Measurements from ENCODE around the gene TFEC. TPM values are rescaled to one million over a fixed set of nuclear protein-coding genes. Genes with fewer than 3 reads are reported as not detected.
"Not testable (repeated sequence)": the region's sequence is repeated elsewhere in the genome, so short reads cannot be mapped to it uniquely, and the experiment has no call there.

TFEC gene
- total RNA-seq, 1 donor from 2014 or later, result 0.56 TPM

GRCh38 chr7:116062666-116063065 lies 32.1 kb upstream of the TFEC start:
- H3K4me1 Mint-ChIP-seq (ENCODE audit: unreplicated experiment), result no peaks in the 10 kb centered on the region
- H3K27ac Mint-ChIP-seq (ENCODE audit: unreplicated experiment), result no peak overlapping the region
- no peak for DNase-seq (ENCODE audit: low spot score)
- peaks cover 1% of the 10 kb centered on the region for H3K27me3 Mint-ChIP-seq (ENCODE audit: unreplicated experiment)
- no peaks in the 10 kb centered on the region for H3K9me3 Mint-ChIP-seq (ENCODE audit: unreplicated experiment)
- no peaks in the 10 kb centered on the region for H3K36me3 Mint-ChIP-seq (ENCODE audit: low read depth, unreplicated experiment)
- H3K4me3 Mint-ChIP-seq (ENCODE audit: unreplicated experiment), result no peak overlapping the region
- TF ChIP-seq, protein P1, sequence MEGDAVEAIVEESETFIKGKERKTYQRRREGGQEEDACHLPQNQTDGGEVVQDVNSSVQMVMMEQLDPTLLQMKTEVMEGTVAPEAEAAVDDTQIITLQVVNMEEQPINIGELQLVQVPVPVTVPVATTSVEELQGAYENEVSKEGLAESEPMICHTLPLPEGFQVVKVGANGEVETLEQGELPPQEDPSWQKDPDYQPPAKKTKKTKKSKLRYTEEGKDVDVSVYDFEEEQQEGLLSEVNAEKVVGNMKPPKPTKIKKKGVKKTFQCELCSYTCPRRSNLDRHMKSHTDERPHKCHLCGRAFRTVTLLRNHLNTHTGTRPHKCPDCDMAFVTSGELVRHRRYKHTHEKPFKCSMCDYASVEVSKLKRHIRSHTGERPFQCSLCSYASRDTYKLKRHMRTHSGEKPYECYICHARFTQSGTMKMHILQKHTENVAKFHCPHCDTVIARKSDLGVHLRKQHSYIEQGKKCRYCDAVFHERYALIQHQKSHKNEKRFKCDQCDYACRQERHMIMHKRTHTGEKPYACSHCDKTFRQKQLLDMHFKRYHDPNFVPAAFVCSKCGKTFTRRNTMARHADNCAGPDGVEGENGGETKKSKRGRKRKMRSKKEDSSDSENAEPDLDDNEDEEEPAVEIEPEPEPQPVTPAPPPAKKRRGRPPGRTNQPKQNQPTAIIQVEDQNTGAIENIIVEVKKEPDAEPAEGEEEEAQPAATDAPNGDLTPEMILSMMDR (IDR thresholded peaks at IDR 0.05; ENCODE audit: unreplicated experiment), result no peak

DNA sequence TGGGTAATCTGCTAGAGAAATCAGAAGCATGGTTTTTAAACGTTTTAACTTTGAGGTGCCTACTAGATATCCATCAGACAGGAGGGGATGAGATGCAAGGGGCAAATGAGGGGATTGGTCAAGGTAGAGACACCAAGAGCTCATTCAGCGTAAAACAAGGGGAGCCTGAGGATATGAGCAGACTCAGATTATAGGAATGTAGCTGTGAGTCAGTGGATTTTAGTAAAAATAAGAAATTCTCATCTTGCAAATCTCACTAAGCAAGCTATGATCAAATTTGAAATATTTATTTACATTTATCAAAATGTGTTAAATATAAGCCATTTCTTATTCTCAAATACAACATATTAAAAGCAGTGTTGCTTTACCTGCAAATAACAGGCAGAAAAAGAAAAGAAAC lies 21.4 kb upstream of the TFEC start:
- Mint-ChIP-seq H3K36me3 (ENCODE audit: low read depth, unreplicated experiment) (no peaks in the 10 kb centered on the region), H3K4me1 (ENCODE audit: unreplicated experiment) (no peaks in the 10 kb centered on the region), H3K27ac (ENCODE audit: unreplicated experiment) (no peak overlapping the region), H3K9me3 (ENCODE audit: unreplicated experiment) (no peaks in the 10 kb centered on the region), H3K4me3 (ENCODE audit: unreplicated experiment) (no peak overlapping the region), H3K27me3 (ENCODE audit: unreplicated experiment) (no peaks in the 10 kb centered on the region)
- TF ChIP-seq, protein P1 (IDR thresholded peaks at IDR 0.05; ENCODE audit: unreplicated experiment), result no peak
- DNase-seq (ENCODE audit: low spot score), result no peak

DNA sequence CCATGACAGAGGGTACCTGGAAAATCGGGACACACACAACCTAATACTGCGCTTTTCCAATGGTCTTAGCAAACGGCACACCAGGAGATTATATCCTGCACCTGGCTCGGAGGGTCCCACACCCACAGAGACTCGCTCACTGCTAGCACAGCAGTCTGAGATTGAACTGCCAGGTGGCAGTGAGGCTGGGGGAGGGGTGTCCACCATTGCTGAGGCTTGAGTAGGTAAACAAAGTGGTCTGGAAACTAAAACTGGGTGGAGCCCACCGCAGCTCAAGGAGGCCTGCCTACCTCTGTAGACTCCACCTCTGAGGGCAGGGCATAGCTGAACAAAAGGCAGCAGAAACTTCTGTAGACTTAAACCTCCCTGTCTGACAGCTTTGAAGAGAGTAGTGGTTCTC lies 16.7 kb upstream of the TFEC start:
- DNase-seq (ENCODE audit: low spot score); H3K36me3 Mint-ChIP-seq (ENCODE audit: low read depth, unreplicated experiment); H3K27ac Mint-ChIP-seq (ENCODE audit: unreplicated experiment); H3K4me1 Mint-ChIP-seq (ENCODE audit: unreplicated experiment); H3K27me3 Mint-ChIP-seq (ENCODE audit: unreplicated experiment); H3K9me3 Mint-ChIP-seq (ENCODE audit: unreplicated experiment); H3K4me3 Mint-ChIP-seq (ENCODE audit: unreplicated experiment): not testable (repeated sequence)

DNA sequence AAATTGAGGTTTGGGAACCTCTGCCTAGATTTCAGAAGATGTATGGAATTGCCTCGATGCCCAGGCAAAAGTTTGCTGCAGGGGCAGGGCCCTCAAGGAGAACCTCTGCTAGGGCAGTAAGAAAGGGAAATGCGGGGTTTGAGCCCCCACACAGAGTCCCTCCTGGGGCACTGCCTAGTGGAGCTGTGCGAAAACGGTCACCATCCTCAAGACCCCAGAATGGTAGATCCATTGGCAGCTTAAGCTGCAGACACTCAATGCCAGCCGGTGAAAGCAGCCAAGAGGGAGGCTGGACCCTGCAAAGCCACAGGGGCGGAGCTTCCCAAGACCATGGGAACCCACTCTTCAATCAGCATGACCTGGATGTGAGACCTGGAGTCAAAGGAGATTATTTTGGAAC lies 15.0 kb upstream of the TFEC start:
- Mint-ChIP-seq H3K27ac (ENCODE audit: unreplicated experiment) (no peak overlapping the region), H3K36me3 (ENCODE audit: low read depth, unreplicated experiment) (no peaks in the 10 kb centered on the region)

DNA sequence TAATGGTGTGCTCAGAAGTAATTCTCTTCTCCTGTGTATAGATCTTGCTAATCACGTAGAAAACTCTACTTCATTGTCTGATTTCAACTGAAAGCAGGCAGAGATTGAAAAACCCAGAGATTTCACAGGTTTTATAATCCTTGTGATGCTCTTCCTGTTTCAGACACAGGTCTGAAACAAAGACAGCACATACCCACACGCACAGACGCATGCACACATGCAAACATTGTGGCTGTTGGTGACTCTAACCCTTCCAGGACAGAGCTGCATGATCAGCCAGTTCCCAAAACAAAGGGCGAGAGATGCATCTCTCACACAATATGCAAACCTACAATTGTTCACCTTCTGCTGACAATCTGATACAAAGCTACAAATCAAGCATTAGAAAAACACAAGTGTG lies 11.1 kb upstream of the TFEC start:
- Mint-ChIP-seq H3K9me3 (ENCODE audit: unreplicated experiment) (no peaks in the 10 kb centered on the region), H3K27me3 (ENCODE audit: unreplicated experiment) (no peaks in the 10 kb centered on the region), H3K27ac (ENCODE audit: unreplicated experiment) (no peak overlapping the region), H3K4me3 (ENCODE audit: unreplicated experiment) (no peak overlapping the region), H3K4me1 (ENCODE audit: unreplicated experiment) (no peaks in the 10 kb centered on the region), H3K36me3 (ENCODE audit: low read depth, unreplicated experiment) (no peaks in the 10 kb centered on the region)
- no peak for DNase-seq (ENCODE audit: low spot score)
- TF ChIP-seq, protein P1 (IDR thresholded peaks at IDR 0.05; ENCODE audit: unreplicated experiment), result no peak

More for the DNA sequence above, 15.0 kb upstream of the TFEC start:
- Mint-ChIP-seq H3K27me3 (ENCODE audit: unreplicated experiment) (no peaks in the 10 kb centered on the region), H3K9me3 (ENCODE audit: unreplicated experiment) (no peaks in the 10 kb centered on the region), H3K4me1 (ENCODE audit: unreplicated experiment) (no peaks in the 10 kb centered on the region), H3K4me3 (ENCODE audit: unreplicated experiment) (no peak overlapping the region)
- TF ChIP-seq, protein P1 (IDR thresholded peaks at IDR 0.05; ENCODE audit: unreplicated experiment), result no peak
- no peak for DNase-seq (ENCODE audit: low spot score)

DNA sequence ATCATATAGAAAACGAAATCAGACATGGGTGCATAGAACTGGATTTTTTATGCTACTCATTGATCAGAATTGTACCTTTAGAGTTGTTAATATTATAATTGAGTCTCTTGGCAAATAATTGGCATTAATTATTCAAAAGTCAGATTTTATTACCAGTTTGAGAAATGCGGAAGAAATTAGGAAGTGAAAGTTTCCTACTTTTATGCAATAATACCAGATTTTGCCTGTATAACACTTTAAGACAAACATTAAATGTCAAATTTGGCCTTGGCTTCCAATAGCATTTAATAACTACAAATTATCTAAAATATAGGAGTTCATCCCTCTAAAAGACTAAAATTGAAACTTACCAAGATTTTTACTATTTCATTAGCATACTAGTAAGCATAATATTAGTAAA lies 6.8 kb upstream of the TFEC start:
- Mint-ChIP-seq H3K27ac (ENCODE audit: unreplicated experiment) (no peak overlapping the region), H3K4me3 (ENCODE audit: unreplicated experiment) (no peak overlapping the region), H3K9me3 (ENCODE audit: unreplicated experiment) (no peaks in the 10 kb centered on the region), H3K4me1 (ENCODE audit: unreplicated experiment) (no peaks in the 10 kb centered on the region), H3K27me3 (ENCODE audit: unreplicated experiment) (no peaks in the 10 kb centered on the region), H3K36me3 (ENCODE audit: low read depth, unreplicated experiment) (no peaks in the 10 kb centered on the region)
- TF ChIP-seq, protein P1 (IDR thresholded peaks at IDR 0.05; ENCODE audit: unreplicated experiment), result no peak
- no peak for DNase-seq (ENCODE audit: low spot score)

Measured in endothelial cell (in vitro differentiated cells).